Heart left ventricle (tissue), 16 donors: ENCODE results near the gene PRKAR1B. TPM values are rescaled to one million over a fixed set of nuclear protein-coding genes. Genes with fewer than 3 reads are reported as not detected.

ENCODE experiments used
- ATAC-seq, 4 donors: fragments of 200-7000 bp; cut with Tn5 transposase; one replicate each; pipeline ENCODE4 v1.9.1; 2020 to 2022; ENCODE audit warnings: moderate library complexity in 4 of 4, mild to moderate bottlenecking in 3 of 4, moderate number of reproducible peaks in 1 of 4
- DNase-seq, 5 donors: peaks; one replicate each; pipeline ENCODE4 v3.0.0-alpha.2; 2020
- H3K27ac ChIP-seq, 12 donors: fragments of 200-600 bp; sonication (generic) in 4 of 12; one replicate each; pipeline versions ENCODE4 v1.5.0 to v1.8.0; 2016 to 2022; ENCODE audit warnings: mild to moderate bottlenecking in 2 of 12
- H3K27me3 ChIP-seq, 9 donors: fragments of 200-600 bp; sonication (generic) in 2 of 9; one replicate each; pipeline versions ENCODE4 v1.5.1 to v1.8.0; 2016 to 2022; ENCODE audit warnings: mild to moderate bottlenecking in 3 of 9
- H3K36me3 ChIP-seq, 9 donors: fragments of 200-600 bp; sonication (generic) in 2 of 9; one replicate each; pipeline versions ENCODE4 v1.5.0 to v1.8.0; 2018 to 2022; ENCODE audit warnings: mild to moderate bottlenecking in 2 of 9
- H3K4me1 ChIP-seq, 12 donors: fragments of 200-600 bp; sonication (generic) in 4 of 12; one replicate each; pipeline versions ENCODE4 v1.5.0 to v1.8.0; 2016 to 2022; ENCODE audit warnings: mild to moderate bottlenecking in 3 of 12
- H3K4me3 ChIP-seq, 12 donors: fragments of 200-600 bp; sonication (generic) in 4 of 12; one replicate each; pipeline versions ENCODE4 v1.5.0 to v1.8.0; 2017 to 2022; ENCODE audit warnings: mild to moderate bottlenecking in 9 of 12, moderate library complexity in 4 of 12
- H3K9me3 ChIP-seq, 12 donors: fragments of 200-600 bp; sonication (generic) in 4 of 12; one replicate each; pipeline versions ENCODE4 v1.5.0 to v1.8.0; 2016 to 2022; ENCODE audit warnings: mild to moderate bottlenecking in 1 of 12
- POLR2A ChIP-seq, 2 donors: fragments of 450-650 bp; IDR thresholded peaks; one replicate each; pipeline ENCODE4 v1.6.1; 2017; ENCODE audit warnings: antibody characterized with exemption in 2 of 2, mild to moderate bottlenecking in 2 of 2, moderate library complexity in 2 of 2
- WGBS, 4 donors: extraction: QIAGEN DNeasy Blood & Tissue Kit in 2 of 4; methylation state at CpG; one replicate each; pipeline versions ENCODE4 v1.1.5 to v1.1.7; 2013 to 2018; 5-methylcytosine and 5-hydroxymethylcytosine counted together
- intact Hi-C, 10 donors: fragments of 100-400 bp; cut with DNase I; formaldehyde crosslinking; loops; one replicate each; pipeline versions ENCODE4 v1.11.1 to v1.14.2; 2022
- polyA plus RNA-seq, 2 donors: library from polyadenylated mRNA; stranded (reverse); fragments of 200-250 nt; gene quantifications; one replicate each; pipeline ENCODE4 v1.2.3, GENCODE V29; 2013
- total RNA-seq, 9 donors: library from RNA; depleted of rRNA in 2 of 9; stranded (reverse); fragments of >200 nt in 2 of 9; fragmentation: NEBNext Ultra II Directional in 3 of 9; extraction: Animal tissue kit (Norgen Biotek cat#: 25700) in 3 of 9; gene quantifications; one replicate each; pipeline versions ENCODE4 v1.1.0 to v1.2.4, GENCODE V29; 2016 to 2023
- TF ChIP-seq, protein P1 (sequence below), 12 donors: fragments of 200-600 bp; sonication (generic) in 4 of 12; IDR thresholded peaks; one replicate each; pipeline versions ENCODE4 v1.5.0 to v1.8.0; 2018 to 2022; ENCODE audit warnings: antibody characterized with exemption in 12 of 12, mild to moderate bottlenecking in 5 of 12
- donor health status: ischemic (EF 13 %, LVEDD 7.1; RV severe dilation, severe dysfunction).
- donor health status: healthy with polysubstance abuse.
- donor health status: DM: no; HTN: yes; CAD: no.
- donor health status: DM: no; HTN: no; CAD: no.
- donor health status: ischemic (EF 25% LVEDD 6.9; RV normal size, moderate dysfunction).
- donor health status: ischemic (EF 25% LVEDD 5.7; RV mildly dilated, moderate dysfunction).
- donor health status: healthy.
- donor health status: DM: yes; HTN: yes; CAD: no.
- donor health status: ischemic (EF 35%, LVEDD 5.7; RV mildly dilated, moderate dysfunction).
- donor health status: nonischemic (EF 11% LVEDD 7.7; RV severe dilation, severe dysfunction).
- donor health status: DM: yes; HTN: yes; CAD: no.
- donor health status: PGD.
- donor health status: ischemic (EF 29% LVEDD 5.4; RV normal size, mild dysfunction).
- donor health status: nonischemic (EF 23%, LVEDD 6.1; RV moderate dilation, normal function).

PRKAR1B gene
- total and polyA plus RNA-seq, 11 donors = 4.1 to 22.2 (median 17.9) TPM

DNA sequence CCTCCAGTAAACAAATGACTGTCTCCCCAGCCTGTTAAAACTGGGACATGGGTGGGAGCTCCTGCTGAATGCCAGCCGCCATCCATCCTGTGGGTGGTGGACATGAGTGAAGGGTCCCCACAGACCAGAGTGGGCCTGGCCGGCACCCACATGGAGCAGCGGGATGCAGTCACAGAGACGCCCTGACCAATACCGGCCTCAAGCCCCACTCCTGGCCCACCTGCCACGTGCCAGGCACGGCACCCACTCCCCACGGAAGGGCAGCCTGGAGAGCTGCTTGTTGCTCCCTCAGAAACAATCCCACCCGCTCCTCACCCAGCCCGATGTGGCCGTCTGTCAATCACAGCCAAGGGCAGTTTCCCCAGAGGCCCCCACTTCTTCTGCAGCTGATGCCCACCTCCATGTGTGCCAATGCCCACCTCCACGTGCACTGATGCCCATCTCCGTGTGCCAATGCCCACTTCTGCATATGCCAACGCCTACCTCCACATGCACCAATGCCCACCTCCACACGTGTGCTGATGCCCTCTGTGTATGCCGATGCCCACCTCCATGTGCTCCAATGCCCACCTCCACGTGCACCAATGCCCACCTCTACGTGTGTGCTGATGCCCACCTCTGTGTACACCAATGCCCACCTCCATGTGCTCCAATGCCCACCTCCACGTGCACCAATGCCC is 43.4 kb downstream of the PRKAR1B start:
- WGBS, 4 donors = 96 to 97% (median 97%) methylated on average over 14 to 19 of the region's 19 CpGs
- peak in 1 of 4 donors; percentile 24 for ATAC-seq
- H3K4me1 ChIP-seq = no peaks in the 10 kb centered on the region

DNA sequence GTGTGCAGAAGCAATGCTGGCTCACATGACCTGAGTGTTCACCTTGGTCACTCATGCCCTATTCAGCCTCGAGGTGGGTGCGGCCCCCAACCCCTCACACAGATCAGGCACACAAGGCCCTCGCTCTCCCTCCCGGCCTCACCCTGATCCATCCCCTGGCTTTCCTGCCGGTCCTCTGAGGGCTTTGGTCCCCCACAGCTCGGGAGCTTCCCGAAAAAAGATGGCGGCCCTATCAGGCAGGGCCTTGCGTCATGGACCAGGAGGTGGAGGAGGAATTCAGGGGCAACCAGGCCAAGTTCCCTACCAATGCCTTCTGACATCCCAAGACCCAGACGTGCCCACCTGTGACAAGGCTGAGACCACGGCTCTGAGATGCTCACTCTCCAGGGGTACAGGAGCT is 44.3 kb downstream of the PRKAR1B start:
- Histone ChIP-seq H3K36me3 (peaks cover 0 to 13% (median 0%) of the 10 kb centered on the region in 9 donors), H3K4me1 (no peaks in the 10 kb centered on the region), H3K4me3 (no peak overlapping the region), H3K9me3 (peaks cover 0 to 35% (median 13%) of the 10 kb centered on the region in 12 donors), H3K27me3 (no peaks in the 10 kb centered on the region), H3K27ac (no peak overlapping the region)
- no peak for ATAC-seq
- intact Hi-C loops = no loop called here
- WGBS, 4 donors = 91 to 97% (median 94%) methylated on average over 11 of the region's 11 CpGs
- no peak for DNase-seq
- TF ChIP-seq, protein P1, sequence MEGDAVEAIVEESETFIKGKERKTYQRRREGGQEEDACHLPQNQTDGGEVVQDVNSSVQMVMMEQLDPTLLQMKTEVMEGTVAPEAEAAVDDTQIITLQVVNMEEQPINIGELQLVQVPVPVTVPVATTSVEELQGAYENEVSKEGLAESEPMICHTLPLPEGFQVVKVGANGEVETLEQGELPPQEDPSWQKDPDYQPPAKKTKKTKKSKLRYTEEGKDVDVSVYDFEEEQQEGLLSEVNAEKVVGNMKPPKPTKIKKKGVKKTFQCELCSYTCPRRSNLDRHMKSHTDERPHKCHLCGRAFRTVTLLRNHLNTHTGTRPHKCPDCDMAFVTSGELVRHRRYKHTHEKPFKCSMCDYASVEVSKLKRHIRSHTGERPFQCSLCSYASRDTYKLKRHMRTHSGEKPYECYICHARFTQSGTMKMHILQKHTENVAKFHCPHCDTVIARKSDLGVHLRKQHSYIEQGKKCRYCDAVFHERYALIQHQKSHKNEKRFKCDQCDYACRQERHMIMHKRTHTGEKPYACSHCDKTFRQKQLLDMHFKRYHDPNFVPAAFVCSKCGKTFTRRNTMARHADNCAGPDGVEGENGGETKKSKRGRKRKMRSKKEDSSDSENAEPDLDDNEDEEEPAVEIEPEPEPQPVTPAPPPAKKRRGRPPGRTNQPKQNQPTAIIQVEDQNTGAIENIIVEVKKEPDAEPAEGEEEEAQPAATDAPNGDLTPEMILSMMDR (IDR thresholded peaks at IDR 0.05) = no peak
- TF ChIP-seq POLR2A (IDR thresholded peaks at IDR 0.05) = no peak

More for the DNA sequence above, 43.4 kb downstream of the PRKAR1B start:
- TF ChIP-seq, protein P1 (IDR thresholded peaks at IDR 0.05) = no peak
- TF ChIP-seq POLR2A (IDR thresholded peaks at IDR 0.05) = no peak
- H3K9me3 ChIP-seq = peaks cover 0 to 44% (median 19%) of the 10 kb centered on the region in 12 donors
- no peak overlapping the region for H3K4me3 ChIP-seq
- no peaks in the 10 kb centered on the region for H3K27me3 ChIP-seq
- no peak overlapping the region for H3K27ac ChIP-seq
- peaks cover 0 to 13% (median 0%) of the 10 kb centered on the region in 9 donors for H3K36me3 ChIP-seq
- no peak for DNase-seq
- intact Hi-C loops = no loop called here

DNA sequence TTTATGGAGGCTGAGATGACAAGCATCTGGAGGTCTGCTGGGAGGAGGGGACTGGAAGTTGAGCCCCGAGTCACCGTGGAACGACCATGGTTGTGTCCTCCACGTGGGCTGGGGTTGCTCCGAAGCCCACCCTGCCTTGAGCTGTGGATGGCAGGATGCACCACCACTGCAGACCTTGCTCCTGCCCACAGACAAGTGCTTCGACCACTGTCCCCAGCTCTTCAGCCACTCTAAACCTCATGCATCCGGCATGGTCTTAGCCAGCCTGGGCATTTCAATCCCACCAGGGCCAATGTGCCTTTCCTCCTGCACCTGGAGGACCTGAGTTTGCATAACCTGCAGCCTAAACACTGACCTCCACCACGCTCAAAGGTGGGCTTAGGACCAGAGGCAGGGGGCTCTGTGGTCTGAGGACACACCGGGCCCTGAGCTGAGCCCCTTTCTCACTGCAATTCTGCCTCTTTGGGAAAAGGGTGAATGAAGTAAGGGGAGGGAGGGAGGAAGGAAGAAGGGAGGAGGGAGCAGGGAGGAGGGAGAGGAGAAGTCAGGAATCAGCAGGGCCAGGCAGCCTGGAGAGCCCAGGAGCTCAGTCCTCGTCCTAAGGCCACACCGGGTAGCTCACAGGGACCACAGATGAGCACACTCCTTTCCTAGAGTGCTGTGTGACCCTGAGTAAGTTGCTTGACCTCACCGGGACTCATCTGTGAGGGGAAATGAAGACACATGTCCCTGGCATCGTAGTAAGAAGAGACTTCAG is 45.4 kb downstream of the PRKAR1B start:
- H3K9me3 ChIP-seq = peaks cover 0 to 24% (median 12%) of the 10 kb centered on the region in 12 donors
- H3K4me3 ChIP-seq = no peak overlapping the region
- H3K27ac ChIP-seq = no peak overlapping the region
- TF ChIP-seq, protein P1 (IDR thresholded peaks at IDR 0.05) = no peak
- no peak for TF ChIP-seq POLR2A (IDR thresholded peaks at IDR 0.05)
- DNase-seq (no peak), ATAC-seq (no peak)
- no peaks in the 10 kb centered on the region for H3K4me1 ChIP-seq
- H3K27me3 ChIP-seq = no peaks in the 10 kb centered on the region
- peaks cover 0 to 17% (median 0%) of the 10 kb centered on the region in 9 donors for H3K36me3 ChIP-seq
- intact Hi-C loops = no loop called here
- 91 to 95% (median 94%) methylated on average over 11 to 13 of the region's 13 CpGs for WGBS, 4 donors

DNA sequence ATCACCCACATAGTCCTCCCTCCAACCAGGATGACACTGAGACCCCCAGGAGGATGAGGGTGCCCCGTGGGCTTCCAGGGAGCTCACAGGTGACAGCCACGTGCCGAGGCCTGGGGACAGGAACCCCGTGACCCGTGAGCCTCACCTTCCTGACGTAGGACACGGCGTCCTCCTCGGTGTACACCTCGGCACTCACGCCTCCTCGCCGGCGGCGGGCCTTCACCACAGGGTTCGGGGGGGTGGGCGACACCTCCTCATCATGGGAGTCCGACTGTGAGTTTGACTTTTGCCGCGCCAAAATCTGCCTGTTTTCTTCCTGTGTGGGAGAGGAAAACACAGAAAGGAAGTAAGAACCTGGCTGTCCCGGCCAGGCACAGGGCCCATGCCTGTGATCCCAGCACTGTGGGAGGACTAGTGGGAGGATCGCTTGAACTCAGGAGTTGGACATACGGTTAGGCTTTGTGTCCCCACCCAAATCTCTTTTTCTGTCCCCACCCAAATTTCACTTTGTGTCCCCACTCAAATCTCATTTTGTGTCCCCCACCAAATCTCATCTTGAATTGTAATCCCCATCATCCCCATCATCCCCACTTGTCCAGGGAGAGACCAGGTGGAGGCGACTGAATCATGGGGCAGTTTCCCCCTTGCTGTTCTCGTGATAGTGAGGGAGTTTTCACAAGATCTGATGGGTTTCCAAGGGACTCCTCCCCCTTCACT is 46.5 kb downstream of the PRKAR1B start:
- Histone ChIP-seq H3K27me3 (no peaks in the 10 kb centered on the region), H3K9me3 (peaks cover 0 to 13% (median 3%) of the 10 kb centered on the region in 12 donors), H3K4me3 (no peak overlapping the region), H3K27ac (no peak overlapping the region), H3K4me1 (no peaks in the 10 kb centered on the region), H3K36me3 (peaks cover 0 to 23% (median 0%) of the 10 kb centered on the region in 9 donors)
- DNase-seq (no peak), ATAC-seq (no peak)
- 95 to 98% (median 96%) methylated on average over 20 to 25 of the region's 25 CpGs for WGBS, 4 donors
- intact Hi-C loops = no loop called here
- TF ChIP-seq POLR2A (IDR thresholded peaks at IDR 0.05) = no peak
- TF ChIP-seq, protein P1 (IDR thresholded peaks at IDR 0.05) = no peak
